K562 (cell line): ENCODE results near the gene PLEKHH3. TPM values are rescaled to one million over a fixed set of nuclear protein-coding genes. Genes with fewer than 3 reads are reported as not detected.
A peak's percentile ranks its signal among the peaks of the same experiment; 100 is the strongest.

Experiments
- BCOR ChIP-seq: fragments of 450-650 bp; IDR thresholded peaks from 2 replicates; pipeline ENCODE4 v1.6.1; 2016
- CXXC5 ChIP-seq: fragments of 250-450 bp; sonication (Bioruptor Pico); IDR thresholded peaks from 2 replicates; pipeline ENCODE4 v1.8.0; 2022; ENCODE audit warnings: inconsistent platforms, mild to moderate bottlenecking, moderate library complexity
- ESRRB ChIP-seq: fragments of 250-450 bp; sonication (Bioruptor Pico); IDR thresholded peaks from 2 replicates; pipeline ENCODE4 v1.5.0; 2020; ENCODE audit warnings: mild to moderate bottlenecking, moderate library complexity, borderline replicate concordance
- HDAC8 ChIP-seq: fragments of 450-650 bp; IDR thresholded peaks from 2 replicates; pipeline ENCODE4 v1.6.1; 2016; ENCODE audit warnings: mild to moderate bottlenecking, missing genetic modification characterization, moderate library complexity, missing compliant biosample characterization
- MEF2D ChIP-seq: conservative IDR thresholded peaks from 2 replicates; pipeline ENCODE4 v1.6.1; 2016; ENCODE audit warnings: low read depth, missing genetic modification characterization, missing compliant biosample characterization
- PTBP1 ChIP-seq: fragments of 200-400 bp; formaldehyde crosslinking; IDR thresholded peaks from 2 replicates; pipeline ENCODE4 v1.6.1; 2017; ENCODE audit warnings: low read depth, low read length
- PYGO2 ChIP-seq: fragments of 450-650 bp; IDR thresholded peaks from 2 replicates; pipeline ENCODE4 v1.6.1; 2016; ENCODE audit warnings: mild to moderate bottlenecking, missing genetic modification characterization, moderate library complexity, missing compliant biosample characterization
- RBM25 ChIP-seq: fragments of 200-400 bp; formaldehyde crosslinking; IDR thresholded peaks from 2 replicates; pipeline ENCODE4 v1.6.1; 2018; ENCODE audit warnings: low read length, low read depth, moderate library complexity; ENCODE audit not compliant: severe bottlenecking
- RFX1 ChIP-seq: fragments of 450-650 bp; IDR thresholded peaks from 2 replicates; pipeline ENCODE4 v1.6.1; 2016; ENCODE audit warnings: mild to moderate bottlenecking, moderate library complexity
- polyA plus RNA-seq, 8 experiments: library from polyadenylated mRNA; depleted of rRNA in 4 of 8; stranded (reverse) in 5 of 8; unstranded in 3 of 8; fragments of >200 nt; fragmentation: Nextera tagmentation in 2 of 8; fragmentation: Illumina TruSeq in 1 of 8; extraction: Ambion mirVana in 2 of 8; extraction: Trizol in 1 of 8; gene quantifications; 2 replicates each; pipeline versions ENCODE4 v1.2.1 to v1.2.3, GENCODE V29; 2011 to 2014; ENCODE audit warnings: inconsistent platforms in 1 of 8, missing spikeins in 1 of 8
- total RNA-seq, 7 experiments: library from RNA; depleted of rRNA in 6 of 7; stranded (reverse); fragments of >200 nt in 6 of 7; fragmentation: Illumina TruSeq in 2 of 7; extraction: Trizol in 2 of 7; gene quantifications; 2 replicates each; pipeline versions ENCODE4 v1.2.1 to v1.2.3, GENCODE V29; 2011 to 2021; ENCODE audit warnings: low replicate concordance in 1 of 7
- TF ChIP-seq, protein P1 (sequence below): fragments of 450-650 bp; IDR thresholded peaks from 2 replicates; pipeline ENCODE4 v1.6.1; 2017; ENCODE audit warnings: antibody characterized with exemption, mild to moderate bottlenecking
- TF ChIP-seq, protein P2 (sequence below): fragments of 250-450 bp; sonication (Bioruptor Pico); IDR thresholded peaks from 2 replicates; pipeline ENCODE4 v1.5.0; 2021

Gene PLEKHH3
- total and polyA plus RNA-seq, 9 of the 15 experiments (the other 6 are each of a cell fraction or from before 2014, with no cell fraction given) = 0.58 to 34.5 (median 5.0) TPM

DNA sequence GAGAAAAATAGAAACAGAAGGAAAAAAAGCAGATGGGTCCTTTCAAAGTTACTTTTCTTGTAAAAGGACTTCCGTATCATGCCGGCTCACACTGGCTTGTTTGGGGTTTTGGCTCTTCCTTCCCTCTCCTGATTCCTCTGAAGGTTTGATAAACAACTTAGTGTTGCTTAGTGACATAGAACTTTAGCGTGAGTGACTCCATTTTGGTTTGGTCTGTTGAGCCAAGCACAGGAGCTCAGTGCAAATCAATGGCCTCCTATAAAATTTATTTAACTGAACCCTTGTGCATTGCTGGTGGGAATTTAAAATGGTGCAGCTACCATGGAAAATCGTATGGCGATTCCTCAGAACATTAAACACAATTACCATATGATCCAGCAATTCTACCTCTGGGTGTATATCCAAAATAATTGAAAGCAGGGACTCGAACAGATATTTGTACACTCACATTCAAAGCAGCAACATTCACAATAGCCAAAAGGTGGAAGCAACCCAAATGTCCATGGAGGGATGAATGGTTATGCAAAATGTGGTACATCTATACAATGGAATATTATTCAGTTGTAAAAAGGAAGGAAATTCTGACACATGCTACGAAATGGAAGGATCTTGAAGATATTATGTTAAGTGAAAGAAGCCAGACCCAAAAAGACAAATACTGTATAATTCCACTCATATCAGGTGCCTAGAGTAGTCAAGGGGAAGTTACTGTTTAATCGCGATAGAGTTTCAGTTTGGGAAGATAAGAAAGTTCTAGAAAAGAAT lies 18.8 kb downstream of the PLEKHH3 start (continued):
- TF ChIP-seq HDAC8 (0 out of 2 replicates have a peak, but pooled peaks have one; percentile 60), RFX1 (no peak), RBM25 (peak; percentile 61), BCOR (0 out of 2 replicates have a peak, but pooled peaks have one; percentile 36), PTBP1 (no peak), CXXC5 (CRISPR knock-in tag) (peak; percentile 54), ESRRB (CRISPR knock-in tag) (no peak), MEF2D (0 out of 2 replicates have a peak, but pooled peaks have one; percentile 67), PYGO2 (tag) (peak; percentile 19; the same call in 1 of the 2 replicates)
- TF ChIP-seq, protein P1, sequence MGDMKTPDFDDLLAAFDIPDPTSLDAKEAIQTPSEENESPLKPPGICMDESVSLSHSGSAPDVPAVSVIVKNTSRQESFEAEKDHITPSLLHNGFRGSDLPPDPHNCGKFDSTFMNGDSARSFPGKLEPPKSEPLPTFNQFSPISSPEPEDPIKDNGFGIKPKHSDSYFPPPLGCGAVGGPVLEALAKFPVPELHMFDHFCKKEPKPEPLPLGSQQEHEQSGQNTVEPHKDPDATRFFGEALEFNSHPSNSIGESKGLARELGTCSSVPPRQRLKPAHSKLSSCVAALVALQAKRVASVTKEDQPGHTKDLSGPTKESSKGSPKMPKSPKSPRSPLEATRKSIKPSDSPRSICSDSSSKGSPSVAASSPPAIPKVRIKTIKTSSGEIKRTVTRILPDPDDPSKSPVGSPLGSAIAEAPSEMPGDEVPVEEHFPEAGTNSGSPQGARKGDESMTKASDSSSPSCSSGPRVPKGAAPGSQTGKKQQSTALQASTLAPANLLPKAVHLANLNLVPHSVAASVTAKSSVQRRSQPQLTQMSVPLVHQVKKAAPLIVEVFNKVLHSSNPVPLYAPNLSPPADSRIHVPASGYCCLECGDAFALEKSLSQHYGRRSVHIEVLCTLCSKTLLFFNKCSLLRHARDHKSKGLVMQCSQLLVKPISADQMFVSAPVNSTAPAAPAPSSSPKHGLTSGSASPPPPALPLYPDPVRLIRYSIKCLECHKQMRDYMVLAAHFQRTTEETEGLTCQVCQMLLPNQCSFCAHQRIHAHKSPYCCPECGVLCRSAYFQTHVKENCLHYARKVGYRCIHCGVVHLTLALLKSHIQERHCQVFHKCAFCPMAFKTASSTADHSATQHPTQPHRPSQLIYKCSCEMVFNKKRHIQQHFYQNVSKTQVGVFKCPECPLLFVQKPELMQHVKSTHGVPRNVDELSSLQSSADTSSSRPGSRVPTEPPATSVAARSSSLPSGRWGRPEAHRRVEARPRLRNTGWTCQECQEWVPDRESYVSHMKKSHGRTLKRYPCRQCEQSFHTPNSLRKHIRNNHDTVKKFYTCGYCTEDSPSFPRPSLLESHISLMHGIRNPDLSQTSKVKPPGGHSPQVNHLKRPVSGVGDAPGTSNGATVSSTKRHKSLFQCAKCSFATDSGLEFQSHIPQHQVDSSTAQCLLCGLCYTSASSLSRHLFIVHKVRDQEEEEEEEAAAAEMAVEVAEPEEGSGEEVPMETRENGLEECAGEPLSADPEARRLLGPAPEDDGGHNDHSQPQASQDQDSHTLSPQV = peak; percentile 90
- TF ChIP-seq, protein P2, sequence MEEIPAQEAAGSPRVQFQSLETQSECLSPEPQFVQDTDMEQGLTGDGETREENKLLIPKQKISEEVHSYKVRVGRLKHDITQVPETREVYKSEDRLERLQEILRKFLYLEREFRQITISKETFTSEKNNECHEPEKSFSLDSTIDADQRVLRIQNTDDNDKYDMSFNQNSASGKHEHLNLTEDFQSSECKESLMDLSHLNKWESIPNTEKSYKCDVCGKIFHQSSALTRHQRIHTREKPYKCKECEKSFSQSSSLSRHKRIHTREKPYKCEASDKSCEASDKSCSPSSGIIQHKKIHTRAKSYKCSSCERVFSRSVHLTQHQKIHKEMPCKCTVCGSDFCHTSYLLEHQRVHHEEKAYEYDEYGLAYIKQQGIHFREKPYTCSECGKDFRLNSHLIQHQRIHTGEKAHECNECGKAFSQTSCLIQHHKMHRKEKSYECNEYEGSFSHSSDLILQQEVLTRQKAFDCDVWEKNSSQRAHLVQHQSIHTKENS (CRISPR knock-in tag) = no peak
